ENCODE measurements around the gene TEX53. TPM values are rescaled to one million over a fixed set of nuclear protein-coding genes. Genes with fewer than 3 reads are reported as not detected.

Gene TEX53
- total and polyA plus RNA-seq, 2 of the 8 experiments (the other 6 are each of a cell fraction or from before 2014, with no cell fraction given), result not detected

DNA sequence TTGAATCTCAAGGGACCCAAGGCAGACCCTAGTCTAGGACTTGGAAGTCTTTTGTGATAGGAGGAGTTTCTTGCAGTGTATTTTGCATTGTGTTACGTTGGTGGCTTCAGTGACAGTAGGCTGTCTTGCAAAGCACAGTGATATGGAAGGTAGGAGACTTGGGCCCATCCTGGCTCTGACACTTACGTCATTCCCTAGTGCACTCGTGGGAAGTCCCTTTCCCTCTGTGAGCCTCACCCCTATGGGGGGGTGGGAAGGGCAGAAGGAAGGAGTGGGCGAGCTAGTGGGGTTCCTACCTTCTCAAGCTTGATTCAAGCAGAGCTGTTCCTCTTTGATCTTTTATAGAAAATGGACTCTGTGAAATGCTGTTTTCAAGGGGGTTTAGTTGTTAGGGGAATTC is 9.2 kb upstream of the TEX53 start:
- DNase-seq (ENCODE audit: low read depth in 1 of 2, low spot score in 2 of 2), result no peak
- WGBS, 2 experiments (ENCODE audit: extremely low coverage in 1 of 2, insufficient coverage in 1 of 2, insufficient read length in 1 of 2, insufficient replicate concordance in 2 of 2, low coverage in 1 of 2, low lambda C conversion rate in 2 of 2, missing lambda C conversion rate in 1 of 2), result 69% methylated on average over 3 of the region's 4 CpGs; no CpG with 5 or more reads in 1 of the 2 experiments
- ChIA-PET POLR2A (ENCODE audit: partially characterized antibody) (no interaction called here), CTCF (ENCODE audit: partially characterized antibody) (interaction anchor here (1.1 to 4.1 kb wide), 7 partner anchors 9 to 349 kb away, joined by 3 to 23 read pairs (median 5); partner anchors contain the start of gene TEX48)
- Histone ChIP-seq H2AFZ (ENCODE audit: low read length) (no peak overlapping the region), H3K9ac (replicated peaks in 1 of 4; ENCODE audit: extremely low read depth in 1 of 4, low read depth in 3 of 4, low read length in 3 of 4) (no peak overlapping the region), H3K4ac (replicated peaks; ENCODE audit: insufficient read length, low read depth, low read length) (no peak overlapping the region), H2BK12ac (ENCODE audit: low read depth, low read length) (no peak overlapping the region), H3K27ac (ENCODE audit: low read depth, low read length) (no peak overlapping the region), H4K91ac (replicated peaks; ENCODE audit: insufficient read length, low read length) (no peak overlapping the region), H3K23me2 (ENCODE audit: low read depth, low read length) (no peaks in the 10 kb centered on the region), H2BK20ac (ENCODE audit: low read length) (no peak overlapping the region), H3K18ac (ENCODE audit: extremely low read depth, low read length) (no peak overlapping the region), H4K20me1 (replicated peaks in 1 of 2; ENCODE audit: control insufficient read depth in 1 of 2, insufficient read depth in 2 of 2, low read length in 2 of 2) (no peaks in the 10 kb centered on the region), H2BK120ac (replicated peaks; ENCODE audit: low read depth, low read length) (no peak overlapping the region), H3K79me1 (ENCODE audit: low read depth, low read length) (no peaks in the 10 kb centered on the region), H3K4me2 (ENCODE audit: insufficient read depth in 1 of 2, low read depth in 2 of 2, low read length in 2 of 2) (no peak overlapping the region), H3K4me3 (ENCODE audit: extremely low read depth in 1 of 4, insufficient read depth in 2 of 4, low read depth in 3 of 4, low read length in 4 of 4) (no peak overlapping the region), H2AK5ac (ENCODE audit: low read depth, low read length) (no peak overlapping the region), H3K14ac (ENCODE audit: insufficient read length) (no peak overlapping the region), H3K9me3 (ENCODE audit: insufficient read depth in 2 of 2, low read depth in 1 of 2, low read length in 1 of 2) (no peaks in the 10 kb centered on the region), H3K4me1 (replicated peaks in 1 of 4; ENCODE audit: control insufficient read depth in 3 of 4, insufficient read depth in 4 of 4, low read length in 3 of 4) (peaks cover 0 to 11% (median 6%) of the 10 kb centered on the region in 4 experiments; a peak in 4 of 7 replicates), H2BK5ac (ENCODE audit: low read depth, low read length) (no peak overlapping the region), H4K5ac (ENCODE audit: insufficient read length, low read depth, low read length) (no peak overlapping the region), H3K56ac (replicated peaks; ENCODE audit: insufficient read length, low read depth, low read length) (no peak overlapping the region), H3K36me3 (ENCODE audit: control insufficient read depth in 2 of 4, insufficient read depth in 4 of 4, low read length in 3 of 4) (no peaks in the 10 kb centered on the region), H3K23ac (ENCODE audit: insufficient read length) (no peak overlapping the region), H2BK15ac (ENCODE audit: low read length) (no peak overlapping the region), H3K27me3 (replicated peaks in 1 of 4; ENCODE audit: control insufficient read depth in 3 of 4, extremely low read depth in 1 of 4, insufficient read depth in 3 of 4, low read length in 3 of 4) (no peaks in the 10 kb centered on the region), H4K8ac (ENCODE audit: extremely low read depth, insufficient read depth, low read length) (no peak overlapping the region; the same call in 1 of the 2 replicates), H3K79me2 (ENCODE audit: control insufficient read depth in 1 of 2, insufficient read depth in 2 of 2, low read length in 2 of 2) (no peaks in the 10 kb centered on the region)
- no peak for FAIRE-seq
- TF ChIP-seq SP1 (IDR thresholded peaks at IDR 0.05; ENCODE audit: low read depth, low read length) (no peak), POU5F1 (IDR thresholded peaks at IDR 0.05; ENCODE audit: low read depth, low read length) (no peak), RXRA (IDR thresholded peaks at IDR 0.05; ENCODE audit: insufficient read depth, low read depth, low read length) (no peak), JUN (IDR thresholded peaks at IDR 0.05; ENCODE audit: low read depth, low read length) (no peak), CBX5 (IDR thresholded peaks at IDR 0.05; ENCODE audit: low read depth, low read length) (no peak), RBBP5 (IDR thresholded peaks at IDR 0.05; ENCODE audit: borderline replicate concordance, low read depth, low read length) (no peak), KDM1A (IDR thresholded peaks at IDR 0.05; ENCODE audit: borderline replicate concordance, low read length) (no peak), SIX5 (IDR thresholded peaks at IDR 0.05; ENCODE audit: low read depth, low read length) (no peak)
- TF ChIP-seq, protein P1, sequence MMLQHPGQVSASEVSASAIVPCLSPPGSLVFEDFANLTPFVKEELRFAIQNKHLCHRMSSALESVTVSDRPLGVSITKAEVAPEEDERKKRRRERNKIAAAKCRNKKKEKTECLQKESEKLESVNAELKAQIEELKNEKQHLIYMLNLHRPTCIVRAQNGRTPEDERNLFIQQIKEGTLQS (IDR thresholded peaks at IDR 0.05; ENCODE audit: insufficient read depth, low read depth, low read length), result no peak

Data from H1 (cell line).